ENCODE results near the gene SLIT1.

Gene SLIT1

DNA sequence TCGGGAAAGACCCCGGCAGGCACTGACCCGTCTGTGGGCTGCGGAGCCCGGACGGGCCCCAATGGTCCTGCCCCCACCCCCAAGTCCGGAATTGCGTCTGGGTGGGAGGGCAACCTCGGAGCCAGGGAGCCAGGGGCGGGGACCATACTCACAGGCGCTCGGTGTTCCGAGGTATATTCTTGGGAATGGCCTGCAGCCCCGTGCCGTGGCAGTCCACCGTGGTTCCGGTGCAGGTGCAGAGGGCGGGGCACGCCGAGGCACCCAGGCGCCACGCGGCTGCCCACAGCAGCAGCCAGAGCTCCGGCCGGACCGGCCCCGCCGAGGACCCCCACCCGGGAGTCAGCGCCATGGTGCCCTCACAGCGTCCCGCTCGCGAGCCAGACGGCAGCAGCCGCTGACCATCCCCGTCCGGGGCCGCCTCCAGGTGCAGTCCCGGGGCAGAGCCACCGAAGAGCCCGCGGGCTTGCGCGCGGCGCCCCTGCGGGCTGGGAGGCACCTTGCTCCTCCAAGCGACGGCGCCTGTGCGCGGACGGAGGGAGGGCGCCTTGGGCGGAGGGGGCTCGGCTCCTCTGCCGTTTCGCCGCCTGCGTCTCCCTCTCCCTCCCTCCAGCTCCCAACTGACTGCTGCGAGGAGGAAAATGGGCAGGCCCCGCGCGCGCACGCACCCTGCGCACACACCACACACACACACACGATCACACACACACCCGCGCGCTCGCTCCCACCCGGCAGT lies at the start of gene SLIT1:
SLIT1 (minus strand) TSS at position 634 of the 733 bp plus-strand sequence; CDS start at position 349, 285 bp downstream.
- DNase-seq (ENCODE audit: low read depth) = no peak

- no peak for DNase-seq (ENCODE audit: low read depth)
These were observed 49.6 kb upstream of the SLIT1 start for GRCh38 chr10:97235353-97235752.

- no peak for DNase-seq (ENCODE audit: low read depth)
These were observed 48.6 kb upstream of the SLIT1 start for GRCh38 chr10:97234400-97234799.

DNA sequence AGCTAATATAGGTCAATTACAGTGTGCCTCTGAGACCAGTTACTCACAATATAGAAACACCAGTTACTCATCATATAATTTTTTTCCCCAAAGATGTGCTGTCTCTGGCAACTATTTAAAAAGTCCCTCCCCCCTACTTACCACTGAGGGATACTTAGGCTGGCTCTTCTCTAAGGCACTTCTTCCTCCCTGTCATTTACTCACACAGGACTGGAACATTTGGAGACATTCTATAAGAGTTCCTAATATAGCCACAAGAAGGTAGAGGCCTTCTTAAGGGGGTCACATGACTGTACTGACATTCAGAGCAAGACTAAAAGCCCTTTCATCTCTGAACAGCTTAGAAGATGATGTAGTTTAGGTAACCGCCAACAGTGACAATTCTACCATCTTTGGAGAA lies 44.4 kb upstream of the SLIT1 start:
- no peak for DNase-seq (ENCODE audit: low read depth)

- DNase-seq (ENCODE audit: low read depth) = no peak
These were observed 43.7 kb upstream of the SLIT1 start for GRCh38 chr10:97229322-97230015.

GRCh38 chr10:97228775-97229157 lies 43.0 kb upstream of the SLIT1 start:
- no peak for DNase-seq (ENCODE audit: low read depth)

GRCh38 chr10:97228130-97228774 lies 42.5 kb upstream of the SLIT1 start:
- DNase-seq (ENCODE audit: low read depth) = no peak

DNA sequence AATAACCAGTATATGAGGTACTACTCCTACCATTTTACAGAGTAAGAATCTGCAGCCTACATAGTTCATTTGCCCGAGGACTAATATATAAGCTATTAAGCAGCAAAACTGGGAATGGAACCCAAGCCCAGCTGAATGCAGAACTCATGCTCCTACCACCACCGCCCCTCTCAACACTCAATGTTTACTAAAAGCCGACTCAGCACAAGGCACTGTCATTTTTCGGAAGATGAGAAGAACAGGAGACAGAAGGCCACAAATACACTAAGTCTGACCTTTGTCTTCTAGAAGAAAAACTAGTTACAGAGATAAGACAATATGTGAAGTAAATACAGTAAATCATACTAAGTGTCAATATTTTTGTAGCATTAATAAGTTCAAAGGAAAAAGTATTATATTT lies 40.6 kb upstream of the SLIT1 start:
- no peak for DNase-seq (ENCODE audit: low read depth)

- DNase-seq (ENCODE audit: low read depth) = no peak
These were observed 39.0 kb upstream of the SLIT1 start for GRCh38 chr10:97224483-97225435.

- DNase-seq (ENCODE audit: low read depth) = no peak
These were observed 36.7 kb upstream of the SLIT1 start for GRCh38 chr10:97222326-97222961.

GRCh38 chr10:97220355-97220754 lies 34.6 kb upstream of the SLIT1 start:
- DNase-seq (ENCODE audit: low read depth) = no peak

DNA sequence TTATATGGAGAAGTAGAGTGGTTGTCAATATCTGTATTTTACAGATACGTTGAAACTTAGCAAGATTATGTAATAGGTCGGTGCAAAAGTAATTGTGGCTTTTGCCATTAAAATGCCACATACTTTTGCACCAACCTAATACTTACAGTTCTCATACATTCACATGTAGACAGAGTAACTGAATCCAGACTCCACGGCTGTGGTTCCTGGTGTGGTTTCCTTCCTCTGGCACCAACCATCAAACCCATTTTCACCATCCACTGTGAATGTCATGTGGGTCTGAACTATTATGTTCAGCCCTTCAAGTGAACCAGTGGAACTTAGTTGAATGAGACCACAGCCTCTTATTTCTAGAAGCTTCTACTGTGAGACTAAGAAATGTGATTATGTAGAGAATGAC lies 31.5 kb upstream of the SLIT1 start:
- DNase-seq (ENCODE audit: low read depth) = no peak

- no peak for DNase-seq (ENCODE audit: low read depth)
These were observed 30.0 kb upstream of the SLIT1 start for GRCh38 chr10:97215619-97216260.

GRCh38 chr10:97213431-97213830 lies 27.7 kb upstream of the SLIT1 start:
- no peak for DNase-seq (ENCODE audit: low read depth)

- no peak for DNase-seq (ENCODE audit: low read depth)
These were observed 25.5 kb upstream of the SLIT1 start for GRCh38 chr10:97211229-97211628.

- peak; percentile 37 for DNase-seq (ENCODE audit: low read depth)
These were observed 24.8 kb upstream of the SLIT1 start for GRCh38 chr10:97210543-97210960.

DNA sequence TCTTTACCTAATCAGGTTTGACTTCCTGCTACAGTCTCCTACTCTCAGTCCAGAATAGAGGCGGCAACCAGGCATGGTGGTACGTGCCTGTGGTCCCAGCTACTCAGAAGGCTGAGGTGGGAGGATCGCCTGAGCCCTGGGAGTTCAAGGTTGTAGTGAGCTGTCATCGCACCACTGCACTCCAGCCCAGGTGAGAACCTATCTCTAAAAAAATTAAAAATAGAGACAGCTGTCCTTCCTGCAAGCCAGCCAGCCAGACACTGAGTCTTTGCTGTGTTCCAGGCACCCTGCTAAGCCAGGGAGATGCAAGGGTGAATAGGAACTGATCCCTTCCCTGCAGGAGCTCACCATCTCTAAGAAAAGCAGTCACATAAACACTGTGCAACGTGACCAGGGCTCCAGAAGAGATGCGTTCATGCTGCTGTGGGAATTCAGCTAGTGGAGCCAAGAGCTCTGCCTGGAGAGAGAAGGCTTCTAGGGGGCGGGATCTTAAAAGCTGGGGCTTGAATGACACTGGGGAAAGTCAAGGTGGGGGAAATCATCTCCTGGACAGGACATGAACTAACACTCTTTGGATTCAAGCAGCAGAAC lies 22.1 kb upstream of the SLIT1 start:
- DNase-seq (ENCODE audit: low read depth) = no peak

- no peak for DNase-seq (ENCODE audit: low read depth)
These were observed 21.4 kb upstream of the SLIT1 start for GRCh38 chr10:97207131-97207530.

GRCh38 chr10:97204826-97205679 lies 19.3 kb upstream of the SLIT1 start:
- no peak for DNase-seq (ENCODE audit: low read depth)

DNA sequence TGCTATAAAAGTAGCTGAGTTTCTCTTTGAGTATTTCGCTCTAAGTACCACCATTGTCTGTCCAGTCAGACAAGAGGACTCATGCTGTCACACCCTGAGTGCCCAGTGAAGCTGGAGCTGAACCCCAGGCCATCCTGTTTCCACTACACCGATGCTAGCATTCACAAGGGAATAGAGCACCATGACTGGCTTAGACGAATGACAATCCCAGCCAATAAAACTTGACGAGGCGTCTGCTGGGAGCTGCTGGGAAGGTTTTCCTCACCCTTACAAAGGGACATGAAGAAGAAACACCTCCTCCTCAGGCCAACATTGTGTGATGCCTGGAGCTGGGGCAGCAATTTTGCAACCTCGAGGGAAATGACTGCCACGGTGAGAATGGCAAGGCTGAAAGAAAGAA lies 17.5 kb upstream of the SLIT1 start:
- DNase-seq (ENCODE audit: low read depth) = no peak

All from GM04504 (cell line).